ENCODE measurements around the gene TMEM140. TPM values are rescaled to one million over a fixed set of nuclear protein-coding genes. Genes with fewer than 3 reads are reported as not detected.
"Not testable (repeated sequence)": the region's sequence is repeated elsewhere in the genome, so short reads cannot be mapped to it uniquely, and the experiment has no call there.

Gene TMEM140
- total RNA-seq, 4 donors from 2014 or later: 4.8 to 36.3 (median 28.9) TPM

DNA sequence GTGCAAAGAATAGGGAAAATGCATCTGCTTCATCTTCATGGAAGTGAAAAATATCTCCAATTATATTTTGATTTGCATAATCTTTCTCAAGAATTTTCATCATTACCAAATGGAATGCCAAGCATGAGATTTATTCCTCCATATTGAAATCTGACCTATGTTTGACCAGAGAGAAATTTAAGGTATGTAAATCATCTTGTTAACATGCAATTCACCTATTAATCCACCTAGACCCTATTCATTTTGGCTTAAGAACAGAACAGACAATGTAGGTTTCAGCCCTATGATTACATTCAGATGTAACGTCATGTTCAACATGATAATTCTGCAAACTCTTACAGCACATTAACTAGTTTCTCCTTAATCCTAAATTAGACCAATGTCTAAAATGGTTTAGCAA, 30.8 kb upstream of the TMEM140 start:
- DNase-seq: no peak
- Histone ChIP-seq H3K27me3 (no peaks in the 10 kb centered on the region), H3K4me1 (no peaks in the 10 kb centered on the region), H3K4me3 (no peak overlapping the region), H3K36me3 (no peaks in the 10 kb centered on the region), H3K27ac (no peak overlapping the region), H3K9me3 (no peaks in the 10 kb centered on the region)
- in situ Hi-C loops (cut with MboI; ENCODE audit: low pct_ligation_motif_present in 1 of 4, low pct_unique_long_range_greater_than_20kb in 1 of 4, low sequenced_read_pairs in 3 of 4): no loop called here
- 92 to 93% methylated on average over 1 of the region's 1 CpG for WGBS, 2 donors (ENCODE audit: low coverage in 1 of 2)
- intact Hi-C loops (cut with DNase I; ENCODE audit: low total_unique reads): loop anchor here (5.0 kb wide), 1 partner anchor 645 kb away; no protein-coding TSS in a partner anchor
- TF ChIP-seq POLR2A (IDR thresholded peaks at IDR 0.05): no peak
- no peak for TF ChIP-seq POLR2AphosphoS5 (IDR thresholded peaks at IDR 0.05)
- TF ChIP-seq EP300 (IDR thresholded peaks at IDR 0.05; ENCODE audit: low read depth): no peak
- TF ChIP-seq, protein P1, sequence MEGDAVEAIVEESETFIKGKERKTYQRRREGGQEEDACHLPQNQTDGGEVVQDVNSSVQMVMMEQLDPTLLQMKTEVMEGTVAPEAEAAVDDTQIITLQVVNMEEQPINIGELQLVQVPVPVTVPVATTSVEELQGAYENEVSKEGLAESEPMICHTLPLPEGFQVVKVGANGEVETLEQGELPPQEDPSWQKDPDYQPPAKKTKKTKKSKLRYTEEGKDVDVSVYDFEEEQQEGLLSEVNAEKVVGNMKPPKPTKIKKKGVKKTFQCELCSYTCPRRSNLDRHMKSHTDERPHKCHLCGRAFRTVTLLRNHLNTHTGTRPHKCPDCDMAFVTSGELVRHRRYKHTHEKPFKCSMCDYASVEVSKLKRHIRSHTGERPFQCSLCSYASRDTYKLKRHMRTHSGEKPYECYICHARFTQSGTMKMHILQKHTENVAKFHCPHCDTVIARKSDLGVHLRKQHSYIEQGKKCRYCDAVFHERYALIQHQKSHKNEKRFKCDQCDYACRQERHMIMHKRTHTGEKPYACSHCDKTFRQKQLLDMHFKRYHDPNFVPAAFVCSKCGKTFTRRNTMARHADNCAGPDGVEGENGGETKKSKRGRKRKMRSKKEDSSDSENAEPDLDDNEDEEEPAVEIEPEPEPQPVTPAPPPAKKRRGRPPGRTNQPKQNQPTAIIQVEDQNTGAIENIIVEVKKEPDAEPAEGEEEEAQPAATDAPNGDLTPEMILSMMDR (IDR thresholded peaks at IDR 0.05): no peak

DNA sequence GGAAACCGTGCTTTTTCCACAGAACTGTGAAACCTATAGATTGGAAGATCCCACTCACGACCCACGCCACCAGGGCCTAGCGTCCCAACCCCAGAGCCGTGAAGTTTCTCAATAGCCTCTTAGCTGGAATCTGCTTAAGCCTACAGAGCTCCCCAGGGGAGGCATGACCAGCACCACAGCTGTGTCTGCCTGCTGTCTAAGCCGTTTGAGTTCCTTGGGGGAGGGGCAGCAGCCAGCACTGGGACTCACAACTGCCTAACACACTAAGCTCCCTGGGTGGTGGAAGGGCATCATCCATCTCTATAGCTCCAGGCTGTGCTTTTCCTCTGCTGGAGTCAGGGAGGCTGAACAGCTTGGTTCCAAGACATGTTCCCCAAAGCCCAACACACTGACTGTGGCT, 26.0 kb upstream of the TMEM140 start:
- WGBS, 2 donors (ENCODE audit: low coverage in 1 of 2): 73% methylated on average over 6 of the region's 6 CpGs; no CpG with 5 or more reads in 1 of the 2 donors
- H3K27ac ChIP-seq: no peak overlapping the region
- no peaks in the 10 kb centered on the region for H3K4me1 ChIP-seq
- TF ChIP-seq POLR2A (IDR thresholded peaks at IDR 0.05): no peak
- TF ChIP-seq, protein P1 (IDR thresholded peaks at IDR 0.05): no peak
- no peak for TF ChIP-seq EP300 (IDR thresholded peaks at IDR 0.05; ENCODE audit: low read depth)
- no peak for TF ChIP-seq POLR2AphosphoS5 (IDR thresholded peaks at IDR 0.05)
- DNase-seq: no peak
- no peaks in the 10 kb centered on the region for H3K27me3 ChIP-seq
- intact Hi-C loops (cut with DNase I; ENCODE audit: low total_unique reads) (loop anchor here (10.0 kb wide), 1 partner anchor 117 kb away; no protein-coding TSS in a partner anchor), in situ Hi-C loops (cut with MboI; ENCODE audit: low pct_ligation_motif_present in 1 of 4, low pct_unique_long_range_greater_than_20kb in 1 of 4, low sequenced_read_pairs in 3 of 4) (no loop called here)
- no peaks in the 10 kb centered on the region for H3K9me3 ChIP-seq
- H3K4me3 ChIP-seq: no peak overlapping the region
- no peaks in the 10 kb centered on the region for H3K36me3 ChIP-seq

DNA sequence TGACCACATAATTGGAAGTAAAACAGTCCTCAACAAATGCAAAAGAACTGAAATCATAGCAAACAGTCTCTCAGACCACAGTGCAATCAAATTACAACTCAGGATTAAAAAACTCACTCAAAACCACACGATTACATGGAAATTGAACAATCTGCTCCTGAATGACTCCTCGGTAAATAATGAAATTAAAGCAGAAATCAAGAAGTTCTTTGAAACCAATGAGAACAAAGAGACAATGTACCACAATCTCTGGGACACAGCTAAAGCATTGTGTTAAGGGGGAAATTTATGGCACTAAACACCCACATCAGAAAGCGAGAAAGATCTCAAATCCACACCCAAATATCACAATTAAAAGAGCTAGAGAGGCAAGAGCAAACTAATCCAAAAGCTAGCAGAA, 23.2 kb upstream of the TMEM140 start:
- in situ Hi-C loops (cut with MboI; ENCODE audit: low pct_ligation_motif_present in 1 of 4, low pct_unique_long_range_greater_than_20kb in 1 of 4, low sequenced_read_pairs in 3 of 4); H3K9me3 ChIP-seq; H3K27me3 ChIP-seq; H3K27ac ChIP-seq; H3K4me1 ChIP-seq; H3K36me3 ChIP-seq; DNase-seq; H3K4me3 ChIP-seq: not testable (repeated sequence)
- 81 to 100% methylated on average over 1 to 3 of the region's 3 CpGs for WGBS, 2 donors (ENCODE audit: low coverage in 1 of 2)
- intact Hi-C loops (cut with DNase I; ENCODE audit: low total_unique reads): loop anchor here (10.0 kb wide), 1 partner anchor 120 kb away; no protein-coding TSS in a partner anchor

DNA sequence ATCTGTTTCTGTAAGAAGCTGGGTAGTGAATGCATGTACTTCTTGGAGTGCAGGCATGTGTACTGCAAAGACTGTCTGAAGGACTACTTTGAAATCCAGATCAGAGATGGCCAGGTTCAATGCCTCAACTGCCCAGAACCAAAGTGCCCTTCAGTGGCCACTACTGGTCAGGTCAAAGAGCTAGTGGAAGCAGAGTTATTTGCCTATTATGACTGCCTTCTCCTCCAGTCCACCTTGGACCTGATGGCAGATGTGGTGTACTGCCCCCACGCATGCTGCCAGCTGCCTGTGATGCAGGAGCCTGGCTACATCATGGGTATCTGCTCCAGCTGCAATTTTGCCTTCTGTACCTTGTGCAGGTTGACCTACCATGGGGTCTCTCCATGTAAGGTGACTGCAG, 18.9 kb upstream of the TMEM140 start:
- Histone ChIP-seq H3K4me3 (no peak overlapping the region), H3K4me1 (no peaks in the 10 kb centered on the region), H3K9me3 (peaks cover 0 to 9% of the 10 kb centered on the region in 2 donors), H3K36me3 (no peaks in the 10 kb centered on the region), H3K27me3 (no peaks in the 10 kb centered on the region), H3K27ac (no peak overlapping the region)
- TF ChIP-seq POLR2A (IDR thresholded peaks at IDR 0.05) (no peak), EP300 (IDR thresholded peaks at IDR 0.05; ENCODE audit: low read depth) (no peak), POLR2AphosphoS5 (IDR thresholded peaks at IDR 0.05) (no peak)
- TF ChIP-seq, protein P1 (IDR thresholded peaks at IDR 0.05): no peak
- intact Hi-C loops (cut with DNase I; ENCODE audit: low total_unique reads): loop anchor here (10.0 kb wide), 1 partner anchor 124 kb away; no protein-coding TSS in a partner anchor
- DNase-seq: no peak
- WGBS, 2 donors (ENCODE audit: low coverage in 1 of 2): no CpG with 5 or more reads among the region's 1 CpG
- in situ Hi-C loops (cut with MboI; ENCODE audit: low pct_ligation_motif_present in 1 of 4, low pct_unique_long_range_greater_than_20kb in 1 of 4, low sequenced_read_pairs in 3 of 4): no loop called here

DNA sequence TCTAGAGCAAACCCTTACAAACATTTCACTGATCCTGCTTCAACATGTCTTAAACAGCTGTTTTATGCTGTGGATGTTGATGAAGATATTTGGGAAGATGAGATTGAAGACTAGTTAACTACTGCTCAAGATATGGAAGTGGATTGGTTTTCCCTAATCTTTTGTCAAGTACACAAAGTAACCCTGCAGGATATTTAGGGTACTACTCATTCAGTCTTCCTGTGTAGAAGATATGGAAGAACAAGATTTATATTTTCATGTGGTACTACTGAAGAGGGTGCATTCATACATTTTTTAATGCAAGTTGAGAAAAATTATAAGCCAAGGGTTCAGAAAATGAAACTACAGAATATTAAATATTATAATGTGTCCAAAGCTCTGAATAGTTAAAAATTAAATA, 18.3 kb upstream of the TMEM140 start:
- TF ChIP-seq, protein P1 (IDR thresholded peaks at IDR 0.05): no peak
- TF ChIP-seq POLR2AphosphoS5 (IDR thresholded peaks at IDR 0.05): no peak
- TF ChIP-seq EP300 (IDR thresholded peaks at IDR 0.05; ENCODE audit: low read depth): no peak
- no peak for TF ChIP-seq POLR2A (IDR thresholded peaks at IDR 0.05)

More for the DNA sequence above, 18.3 kb upstream of the TMEM140 start:
- no peaks in the 10 kb centered on the region for H3K27me3 ChIP-seq
- H3K9me3 ChIP-seq: peaks cover 0 to 9% of the 10 kb centered on the region in 2 donors
- no peak for DNase-seq
- in situ Hi-C loops (cut with MboI; ENCODE audit: low pct_ligation_motif_present in 1 of 4, low pct_unique_long_range_greater_than_20kb in 1 of 4, low sequenced_read_pairs in 3 of 4) (no loop called here), intact Hi-C loops (cut with DNase I; ENCODE audit: low total_unique reads) (loop anchor here (10.0 kb wide), 1 partner anchor 125 kb away; no protein-coding TSS in a partner anchor)
- H3K36me3 ChIP-seq: no peaks in the 10 kb centered on the region
- no peak overlapping the region for H3K4me3 ChIP-seq
- H3K27ac ChIP-seq: no peak overlapping the region
- no peaks in the 10 kb centered on the region for H3K4me1 ChIP-seq
